ENCODE measurements around the gene KRTAP10-9.

GRCh38 chr21:44670642-44671432 lies 43.9 kb downstream of the KRTAP10-9 start:
- TF ChIP-seq CTCF (conservative IDR thresholded peaks at IDR 0.05 in 1 of 2, IDR thresholded peaks at IDR 0.05 in 1 of 2; ENCODE audit: low read depth in 1 of 2, low read length in 2 of 2) (no peak), EZH2 (IDR thresholded peaks at IDR 0.05; ENCODE audit: low read length, missing control alignments) (no peak)

All from fibroblast of lung (primary cell).